Tibial nerve (tissue), 4 donors: ENCODE data around the gene RPL3.

Experiments
- CTCF ChIP-seq, 5 experiments: fragments of 200-600 bp in 3 of 5; fragments of 450-650 bp in 2 of 5; sonication (generic) in 3 of 5; IDR thresholded peaks; one replicate each; pipeline ENCODE4 v1.5.1; 2016 to 2019; ENCODE audit warnings: antibody characterized with exemption in 5 of 5, mild to moderate bottlenecking in 3 of 5, moderate library complexity in 2 of 5
- EP300 ChIP-seq, 2 donors: sonication (generic); formaldehyde crosslinking; IDR thresholded peaks; one replicate each; pipeline ENCODE4 v1.6.1; 2017; ENCODE audit warnings: antibody characterized with exemption in 2 of 2, mild to moderate bottlenecking in 1 of 2
- POLR2A ChIP-seq, 2 donors: fragments of 450-650 bp; IDR thresholded peaks; one replicate each; pipeline ENCODE4 v1.6.1; 2017; ENCODE audit warnings: antibody characterized with exemption in 2 of 2, mild to moderate bottlenecking in 2 of 2, moderate library complexity in 2 of 2

GRCh38 chr22:39351689-39352214, 32.3 kb upstream of the RPL3 start:
- TF ChIP-seq CTCF (IDR thresholded peaks at IDR 0.05) (no peak), EP300 (IDR thresholded peaks at IDR 0.05) (no peak), POLR2A (IDR thresholded peaks at IDR 0.05) (no peak)
